Body of pancreas (tissue), 4 donors: ENCODE measurements around the gene PSD4. TPM values are rescaled to one million over a fixed set of nuclear protein-coding genes. Genes with fewer than 3 reads are reported as not detected.
"Not testable (repeated sequence)": the region's sequence is repeated elsewhere in the genome, so short reads cannot be mapped to it uniquely, and the experiment has no call there.

ENCODE experiments used
- ATAC-seq: fragments of 150-250 bp; one replicate; pipeline ENCODE4 v1.9.1; 2016
- DNase-seq, 4 donors: peaks; one replicate each; pipeline ENCODE4 v3.0.0-alpha.2; 2019
- H3K27ac ChIP-seq, 4 donors: fragments of 200-600 bp; sonication (generic); 1 replicate in 3 of 4; 2 replicates in 1 of 4; pipeline versions ENCODE4 v1.5.1 to v1.6.1; 2016 to 2019; ENCODE audit warnings: mild to moderate bottlenecking in 1 of 4, mixed read lengths in 1 of 4, moderate library complexity in 1 of 4
- H3K27me3 ChIP-seq, 2 donors: fragments of 200-600 bp; sonication (generic); one replicate each; pipeline ENCODE4 v1.6.0; 2016; ENCODE audit warnings: mild to moderate bottlenecking in 1 of 2
- H3K36me3 ChIP-seq, 2 donors: fragments of 200-600 bp; sonication (generic); replicated peaks in 1 of 2; 2 replicates each; pipeline ENCODE4 v1.5.1; 2016; ENCODE audit warnings: low read depth in 2 of 2; ENCODE audit not compliant: insufficient read depth in 1 of 2
- H3K4me1 ChIP-seq: fragments of 200-600 bp; sonication (generic); one replicate; pipeline ENCODE4 v1.6.0; 2016
- H3K4me3 ChIP-seq, 2 donors: fragments of 200-600 bp; sonication (generic); 1 replicate in 1 of 2; 2 replicates in 1 of 2; pipeline ENCODE4 v1.5.1; 2016 to 2019
- H3K9me3 ChIP-seq, 3 donors: fragments of 200-600 bp; sonication (generic); 1 replicate in 2 of 3; 2 replicates in 1 of 3; pipeline ENCODE4 v1.5.1; 2016
- POLR2A ChIP-seq, 3 donors: fragments of 450-650 bp; IDR thresholded peaks; one replicate each; pipeline ENCODE4 v1.6.1; 2016; ENCODE audit warnings: antibody characterized with exemption in 3 of 3, mild to moderate bottlenecking in 2 of 3
- WGBS, 2 donors: methylation state at CpG; one replicate each; pipeline ENCODE4 v1.1.5; 2017; 5-methylcytosine and 5-hydroxymethylcytosine counted together
- intact Hi-C: fragments of 100-400 bp; cut with DNase I; formaldehyde crosslinking; loops from one replicate; pipeline ENCODE4 v1.15.1; 2023
- total RNA-seq, 2 donors: library from RNA; depleted of rRNA; stranded (reverse); fragments of >200 nt; gene quantifications; one replicate each; pipeline ENCODE4 v1.1.0, GENCODE V29; 2016
- TF ChIP-seq, protein P1 (sequence below), 7 experiments: fragments of 450-650 bp in 4 of 7; fragments of 200-600 bp in 3 of 7; sonication (generic) in 3 of 7; IDR thresholded peaks; one replicate each; pipeline ENCODE4 v1.5.1; 2016 to 2019; ENCODE audit warnings: antibody characterized with exemption in 7 of 7

Gene PSD4
- total RNA-seq, 2 donors from 2014 or later, result 40.5 to 83.4 TPM

DNA sequence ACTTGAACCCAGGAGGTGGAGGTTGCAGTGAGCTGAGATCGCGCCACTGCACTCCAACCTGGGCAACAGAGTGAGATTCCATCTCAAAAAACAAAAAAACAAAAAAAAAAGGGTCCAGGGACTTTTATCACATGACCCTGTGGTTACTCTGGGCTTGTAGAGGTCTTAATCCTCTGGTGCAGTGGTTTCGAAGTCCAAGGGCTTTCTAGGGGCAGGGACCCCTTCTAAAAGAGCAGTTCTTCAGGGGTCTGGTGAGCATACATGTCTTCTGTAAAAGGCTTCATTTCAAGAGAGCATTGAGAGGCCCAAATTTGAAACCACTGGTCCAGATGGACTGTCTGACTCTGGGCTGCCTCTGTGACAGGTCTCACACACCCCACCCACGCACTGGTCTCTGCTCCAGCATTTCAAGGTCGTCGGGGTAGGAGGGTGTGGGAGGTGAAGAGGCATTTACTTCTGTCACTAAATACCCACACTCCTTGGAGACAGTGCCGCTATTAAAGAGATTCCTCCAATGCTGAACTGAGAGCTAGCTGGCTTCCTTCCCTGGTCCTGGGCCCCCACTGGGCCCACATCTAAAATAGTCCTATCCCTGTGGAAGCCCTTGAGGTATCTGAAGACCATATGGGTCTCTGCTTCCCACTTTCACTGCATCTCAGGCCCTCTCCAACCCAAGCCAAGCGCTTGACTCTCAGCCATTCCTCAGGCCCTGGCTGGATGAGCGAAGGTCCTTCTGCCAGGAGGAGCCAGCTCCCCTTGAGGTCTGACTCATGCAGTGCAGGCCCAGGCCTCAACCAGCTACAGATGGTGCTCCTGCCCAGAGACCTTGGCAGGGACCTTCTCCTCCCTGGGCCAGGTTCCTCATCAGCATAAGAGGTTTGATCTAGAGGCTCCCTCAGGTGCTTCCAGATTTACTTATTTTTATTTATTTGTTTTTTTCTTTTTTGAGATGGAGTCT is 60.1 kb downstream of the PSD4 start:
- intact Hi-C loops, result no loop called here
- Histone ChIP-seq H3K4me3 (no peak overlapping the region), H3K9me3 (no peaks in the 10 kb centered on the region), H3K27me3 (no peaks in the 10 kb centered on the region), H3K27ac (no peak overlapping the region), H3K4me1 (peaks cover 20% of the 10 kb centered on the region), H3K36me3 (no peaks in the 10 kb centered on the region)
- ATAC-seq (no peak), DNase-seq (peak in 1 of 4 donors; percentile 40)
- WGBS, 2 donors, result 80 to 81% methylated on average over 9 of the region's 9 CpGs
- TF ChIP-seq POLR2A (IDR thresholded peaks at IDR 0.05), result no peak
- TF ChIP-seq, protein P1, sequence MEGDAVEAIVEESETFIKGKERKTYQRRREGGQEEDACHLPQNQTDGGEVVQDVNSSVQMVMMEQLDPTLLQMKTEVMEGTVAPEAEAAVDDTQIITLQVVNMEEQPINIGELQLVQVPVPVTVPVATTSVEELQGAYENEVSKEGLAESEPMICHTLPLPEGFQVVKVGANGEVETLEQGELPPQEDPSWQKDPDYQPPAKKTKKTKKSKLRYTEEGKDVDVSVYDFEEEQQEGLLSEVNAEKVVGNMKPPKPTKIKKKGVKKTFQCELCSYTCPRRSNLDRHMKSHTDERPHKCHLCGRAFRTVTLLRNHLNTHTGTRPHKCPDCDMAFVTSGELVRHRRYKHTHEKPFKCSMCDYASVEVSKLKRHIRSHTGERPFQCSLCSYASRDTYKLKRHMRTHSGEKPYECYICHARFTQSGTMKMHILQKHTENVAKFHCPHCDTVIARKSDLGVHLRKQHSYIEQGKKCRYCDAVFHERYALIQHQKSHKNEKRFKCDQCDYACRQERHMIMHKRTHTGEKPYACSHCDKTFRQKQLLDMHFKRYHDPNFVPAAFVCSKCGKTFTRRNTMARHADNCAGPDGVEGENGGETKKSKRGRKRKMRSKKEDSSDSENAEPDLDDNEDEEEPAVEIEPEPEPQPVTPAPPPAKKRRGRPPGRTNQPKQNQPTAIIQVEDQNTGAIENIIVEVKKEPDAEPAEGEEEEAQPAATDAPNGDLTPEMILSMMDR (IDR thresholded peaks at IDR 0.05), result peak in 4 of 7 experiments; percentile 8 to 15 (median 10)

GRCh38 chr2:113234721-113235346 is 61.1 kb downstream of the PSD4 start:
- Histone ChIP-seq H3K36me3 (no peaks in the 10 kb centered on the region), H3K9me3 (no peaks in the 10 kb centered on the region), H3K4me3 (no peak overlapping the region), H3K4me1 (peaks cover 18% of the 10 kb centered on the region), H3K27me3 (no peaks in the 10 kb centered on the region), H3K27ac (peak overlapping the region in 2 of 4 donors; percentile 55 to 66)
- no peak for DNase-seq
- TF ChIP-seq, protein P1 (IDR thresholded peaks at IDR 0.05), result no peak
- no peak for TF ChIP-seq POLR2A (IDR thresholded peaks at IDR 0.05)
- ATAC-seq, result peak; percentile 21
- intact Hi-C loops, result no loop called here
- WGBS, 2 donors, result 58 to 77% methylated on average over 14 to 16 of the region's 16 CpGs

- H3K27me3 ChIP-seq, H3K9me3 ChIP-seq, intact Hi-C loops, H3K36me3 ChIP-seq: not testable (repeated sequence)
- peak overlapping the region in 1 of 2 donors; percentile 4 for H3K4me3 ChIP-seq
- peak; percentile 77 for ATAC-seq
- 59 to 76% methylated on average over 27 to 59 of the region's 74 CpGs for WGBS, 2 donors
- H3K27ac ChIP-seq, result peak overlapping the region in 3 of 4 donors; percentile 44 to 66 (median 55)
- peaks cover 26% of the 10 kb centered on the region for H3K4me1 ChIP-seq
- peak in 2 of 3 donors; percentile 69 to 70 for TF ChIP-seq POLR2A (IDR thresholded peaks at IDR 0.05)
- DNase-seq, result peak; percentile 45 to 73 (median 56)
Measured at GRCh38 chr2:113235347-113236226, 61.8 kb downstream of the PSD4 start.

DNA sequence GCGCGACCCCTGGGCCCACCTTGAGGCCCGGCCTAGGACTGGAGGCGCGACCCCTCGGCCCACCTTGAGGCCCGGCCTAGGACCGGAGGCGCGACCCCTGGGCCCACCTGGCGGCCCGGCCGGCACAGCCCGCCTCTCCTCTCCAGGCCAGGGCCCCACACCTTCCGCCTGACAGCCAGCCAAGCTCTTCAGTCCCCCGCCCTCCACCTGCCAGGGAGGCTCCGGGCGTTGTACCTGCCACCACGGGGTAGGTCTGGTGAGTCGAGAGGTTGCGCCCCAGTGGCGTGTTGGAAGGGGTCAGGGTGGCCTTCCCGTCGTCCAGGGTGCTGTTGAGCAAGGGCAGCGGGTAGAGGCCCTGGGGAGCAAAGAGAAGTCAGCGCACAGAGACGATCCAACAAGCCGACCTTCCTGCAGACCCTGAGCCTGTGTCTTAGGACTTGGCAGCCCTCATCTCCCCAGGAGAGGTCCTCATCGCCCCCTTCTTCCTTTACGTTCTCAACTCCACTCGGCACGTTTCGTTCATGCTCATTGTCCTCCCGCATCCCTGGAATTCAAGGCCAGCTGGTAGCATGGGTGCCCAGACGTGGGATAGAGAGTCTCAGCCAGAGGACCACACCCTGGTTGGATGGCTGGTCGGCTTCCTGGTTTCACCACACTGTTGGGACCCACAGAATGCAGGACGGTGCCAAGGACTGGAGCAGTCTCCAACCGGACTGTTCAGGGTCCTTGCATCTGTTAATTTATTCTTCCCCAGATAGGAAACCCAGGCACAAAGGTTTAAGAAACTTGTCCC is 62.8 kb downstream of the PSD4 start:
- H3K27ac ChIP-seq, result peak overlapping the region in 3 of 4 donors; percentile 3 to 66 (median 44)
- intact Hi-C loops, result no loop called here
- no peak overlapping the region for H3K4me3 ChIP-seq
- no peak for TF ChIP-seq POLR2A (IDR thresholded peaks at IDR 0.05)
- TF ChIP-seq, protein P1 (IDR thresholded peaks at IDR 0.05), result no peak
- H3K9me3 ChIP-seq, result no peaks in the 10 kb centered on the region
- peaks cover 21% of the 10 kb centered on the region for H3K4me1 ChIP-seq
- DNase-seq (no peak), ATAC-seq (no peak)
- H3K27me3 ChIP-seq, result no peaks in the 10 kb centered on the region
- 66 to 83% methylated on average over 15 to 30 of the region's 38 CpGs for WGBS, 2 donors
- H3K36me3 ChIP-seq, result no peaks in the 10 kb centered on the region
